Retina (tissue), 1 donor: ENCODE measurements around the gene TMEM138.

Source experiments
- DNase-seq: peaks from one replicate; pipeline ENCODE4 v3.0.0-alpha.2; 2016

TMEM138 gene

GRCh38 chr11:61411589-61411988, 49.4 kb downstream of the TMEM138 start:
- no peak for DNase-seq

- no peak for DNase-seq
Observed at GRCh38 chr11:61413496-61413895, 51.3 kb downstream of the TMEM138 start.

GRCh38 chr11:61414547-61414946, 52.4 kb downstream of the TMEM138 start:
- no peak for DNase-seq

- no peak for DNase-seq
Observed at GRCh38 chr11:61415381-61415780, 53.2 kb downstream of the TMEM138 start.

- no peak for DNase-seq
Observed at GRCh38 chr11:61416941-61417340, 54.8 kb downstream of the TMEM138 start.

- no peak for DNase-seq
Observed at GRCh38 chr11:61417670-61418069, 55.5 kb downstream of the TMEM138 start.

- DNase-seq: no peak
Observed at GRCh38 chr11:61418136-61418535, 56.0 kb downstream of the TMEM138 start.
